Fibroblast of lung (primary cell): ENCODE measurements around the gene ZCCHC12. TPM values are rescaled to one million over a fixed set of nuclear protein-coding genes. Genes with fewer than 3 reads are reported as not detected.

ENCODE experiments used
- DNase-seq, 2 donors: peaks; one replicate each; pipeline versions ENCODE4 v3.0.0 to v3.0.0-alpha.2; 2010; ENCODE audit warnings: low read depth in 2 of 2
- H2AFZ ChIP-seq: 2 replicates; pipeline ENCODE4 v1.5.1; 2012; ENCODE audit warnings: low read length, control low read depth, inconsistent platforms
- H3K27ac ChIP-seq: 2 replicates; pipeline ENCODE4 v1.5.1; 2011; ENCODE audit warnings: low read length, control low read depth; ENCODE audit not compliant: insufficient read depth
- H3K27me3 ChIP-seq: 2 replicates; pipeline ENCODE4 v1.5.1; 2011; ENCODE audit warnings: mild to moderate bottlenecking, low read length; ENCODE audit not compliant: control insufficient read depth, insufficient read depth
- H3K36me3 ChIP-seq: 2 replicates; pipeline ENCODE4 v1.5.1; 2011; ENCODE audit warnings: low read length; ENCODE audit not compliant: control insufficient read depth, insufficient read depth
- H3K4me1 ChIP-seq: 2 replicates; pipeline ENCODE4 v1.5.1; 2011; ENCODE audit warnings: low read length; ENCODE audit not compliant: control insufficient read depth, insufficient read depth; ENCODE audit errors: extremely low read depth
- H3K4me2 ChIP-seq: 2 replicates; pipeline ENCODE4 v1.5.1; 2011; ENCODE audit warnings: low read length, control low read depth; ENCODE audit not compliant: insufficient read depth; ENCODE audit errors: extremely low read depth
- H3K4me3 ChIP-seq, 4 experiments: fragments of 200-600 bp in 1 of 4; sonication (generic) in 1 of 4; replicated peaks in 1 of 4; 2 replicates each; pipeline ENCODE4 v1.5.1; 2011 to 2016; ENCODE audit warnings: low read length in 4 of 4, low read depth in 3 of 4, mild to moderate bottlenecking in 3 of 4, control low read depth in 2 of 4, inconsistent platforms in 1 of 4, mixed read lengths in 1 of 4; ENCODE audit not compliant: insufficient read depth in 1 of 4; ENCODE audit errors: control extremely low read depth in 1 of 4
- H3K79me2 ChIP-seq: 2 replicates; pipeline ENCODE4 v1.5.1; 2012; ENCODE audit warnings: mild to moderate bottlenecking, low read length, inconsistent platforms; ENCODE audit not compliant: control insufficient read depth, insufficient read depth
- H3K9ac ChIP-seq: 2 replicates; pipeline ENCODE4 v1.5.1; 2011; ENCODE audit warnings: mild to moderate bottlenecking, low read length, control low read depth; ENCODE audit not compliant: insufficient read depth
- H3K9me3 ChIP-seq: 2 replicates; pipeline ENCODE4 v1.5.1; 2012; ENCODE audit warnings: low read depth, low read length; ENCODE audit not compliant: control insufficient read depth, insufficient read depth
- H4K20me1 ChIP-seq: 2 replicates; pipeline ENCODE4 v1.5.1; 2011; ENCODE audit warnings: low read length; ENCODE audit not compliant: control insufficient read depth, insufficient read depth; ENCODE audit errors: extremely low read depth
- EZH2 ChIP-seq: IDR thresholded peaks from 2 replicates; pipeline ENCODE4 v1.5.1; 2012; ENCODE audit warnings: low read length, control low read depth, mild to moderate bottlenecking; ENCODE audit errors: missing control alignments
- polyA plus RNA-seq, 2 donors: library from polyadenylated mRNA; depleted of rRNA in 1 of 2; stranded (reverse) in 1 of 2; unstranded in 1 of 2; fragments of >200 nt; gene quantifications; 2 replicates each; pipeline ENCODE4 v1.2.1, GENCODE V29; 2011 to 2012; ENCODE audit warnings: missing spikeins in 1 of 2
- total RNA-seq: library from RNA; depleted of rRNA; stranded (reverse); fragments of >200 nt; gene quantifications from 2 replicates; pipeline ENCODE4 v1.2.1, GENCODE V29; 2014
- TF ChIP-seq, protein P1 (sequence below), 2 donors: IDR thresholded peaks in 1 of 2; conservative IDR thresholded peaks in 1 of 2; 1 replicate in 1 of 2; 2 replicates in 1 of 2; pipeline ENCODE4 v1.5.1; 2011 to 2012; ENCODE audit warnings: low read length in 2 of 2, control low read depth in 1 of 2, inconsistent platforms in 1 of 2, low read depth in 1 of 2, mild to moderate bottlenecking in 1 of 2

The ZCCHC12 gene
- total and polyA plus RNA-seq, 2 donors (not counting 1 experiment from before 2014, with no cell fraction given): under 0.01 TPM; not detected in 1

DNA sequence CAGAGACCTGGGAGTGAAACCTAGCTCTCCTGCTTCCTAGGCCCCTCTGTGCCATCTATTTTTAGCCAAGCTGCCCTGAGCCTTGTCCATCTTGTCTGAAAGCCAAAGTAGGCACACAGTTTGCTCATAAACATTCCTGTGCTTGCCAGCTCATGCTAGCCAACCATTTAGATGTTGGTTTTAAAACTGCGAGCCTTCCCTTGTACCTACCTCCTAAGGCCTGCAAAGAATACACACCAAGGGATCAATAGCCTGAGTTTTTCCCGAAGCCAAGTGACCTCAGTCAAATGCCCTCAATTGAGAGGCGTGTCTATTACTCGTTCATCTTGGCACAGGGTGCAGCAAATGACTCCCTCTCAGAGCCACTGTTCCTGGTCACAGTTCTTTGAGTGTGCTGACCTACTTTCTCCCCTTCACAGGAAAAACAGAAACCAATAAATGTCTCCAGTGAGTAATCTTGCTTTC, 48.5 kb downstream of the ZCCHC12 start:
- no peak overlapping the region for H2AFZ ChIP-seq
- DNase-seq: no peak
- H3K4me2 ChIP-seq: no peak overlapping the region

More for the DNA sequence above, 48.5 kb downstream of the ZCCHC12 start:
- H3K9me3 ChIP-seq: no peaks in the 10 kb centered on the region
- no peak overlapping the region for H3K9ac ChIP-seq
- no peak overlapping the region for H3K27ac ChIP-seq
- TF ChIP-seq, protein P1, sequence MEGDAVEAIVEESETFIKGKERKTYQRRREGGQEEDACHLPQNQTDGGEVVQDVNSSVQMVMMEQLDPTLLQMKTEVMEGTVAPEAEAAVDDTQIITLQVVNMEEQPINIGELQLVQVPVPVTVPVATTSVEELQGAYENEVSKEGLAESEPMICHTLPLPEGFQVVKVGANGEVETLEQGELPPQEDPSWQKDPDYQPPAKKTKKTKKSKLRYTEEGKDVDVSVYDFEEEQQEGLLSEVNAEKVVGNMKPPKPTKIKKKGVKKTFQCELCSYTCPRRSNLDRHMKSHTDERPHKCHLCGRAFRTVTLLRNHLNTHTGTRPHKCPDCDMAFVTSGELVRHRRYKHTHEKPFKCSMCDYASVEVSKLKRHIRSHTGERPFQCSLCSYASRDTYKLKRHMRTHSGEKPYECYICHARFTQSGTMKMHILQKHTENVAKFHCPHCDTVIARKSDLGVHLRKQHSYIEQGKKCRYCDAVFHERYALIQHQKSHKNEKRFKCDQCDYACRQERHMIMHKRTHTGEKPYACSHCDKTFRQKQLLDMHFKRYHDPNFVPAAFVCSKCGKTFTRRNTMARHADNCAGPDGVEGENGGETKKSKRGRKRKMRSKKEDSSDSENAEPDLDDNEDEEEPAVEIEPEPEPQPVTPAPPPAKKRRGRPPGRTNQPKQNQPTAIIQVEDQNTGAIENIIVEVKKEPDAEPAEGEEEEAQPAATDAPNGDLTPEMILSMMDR (conservative IDR thresholded peaks at IDR 0.05 in 1 of 2, IDR thresholded peaks at IDR 0.05 in 1 of 2; ENCODE audit: low read depth in 1 of 2, low read length in 2 of 2): no peak
- TF ChIP-seq EZH2: no peak
- no peaks in the 10 kb centered on the region for H3K36me3 ChIP-seq
- no peaks in the 10 kb centered on the region for H3K4me1 ChIP-seq
- H3K27me3 ChIP-seq: no peaks in the 10 kb centered on the region
- no peak overlapping the region for H3K4me3 ChIP-seq
- H3K79me2 ChIP-seq: no peaks in the 10 kb centered on the region
- no peaks in the 10 kb centered on the region for H4K20me1 ChIP-seq

Other genes starting within 250 kb of the ZCCHC12 start
- gene IL13RA1, start 96.2 kb upstream of the ZCCHC12 start, total RNA-seq: 54.2 and 67.4 TPM in 2 replicates
- gene IL13RA1, start 96.2 kb upstream of the ZCCHC12 start, polyA plus RNA-seq: 56.1 and 104 TPM in 2 replicates
- gene LONRF3, start 150.8 kb downstream of the ZCCHC12 start, total RNA-seq: 0.33 and 0.51 TPM in 2 replicates
- gene LONRF3, start 150.8 kb downstream of the ZCCHC12 start, polyA plus RNA-seq: 0.03 TPM in 1 of 2 replicates, not detected in the other
- not detected in 2 replicates for gene CT47C1, start 249.2 kb downstream of the ZCCHC12 start, total RNA-seq
- gene CT47C1, start 249.2 kb downstream of the ZCCHC12 start, polyA plus RNA-seq: not detected in 2 replicates